Measurements from ENCODE around the gene ZCCHC7. TPM values are rescaled to one million over a fixed set of nuclear protein-coding genes. Genes with fewer than 3 reads are reported as not detected.

Gene ZCCHC7
- total and polyA plus RNA-seq, 2 of the 8 experiments (the other 6 are each of a cell fraction or from before 2014, with no cell fraction given) = 12.2 to 27.5 TPM

DNA sequence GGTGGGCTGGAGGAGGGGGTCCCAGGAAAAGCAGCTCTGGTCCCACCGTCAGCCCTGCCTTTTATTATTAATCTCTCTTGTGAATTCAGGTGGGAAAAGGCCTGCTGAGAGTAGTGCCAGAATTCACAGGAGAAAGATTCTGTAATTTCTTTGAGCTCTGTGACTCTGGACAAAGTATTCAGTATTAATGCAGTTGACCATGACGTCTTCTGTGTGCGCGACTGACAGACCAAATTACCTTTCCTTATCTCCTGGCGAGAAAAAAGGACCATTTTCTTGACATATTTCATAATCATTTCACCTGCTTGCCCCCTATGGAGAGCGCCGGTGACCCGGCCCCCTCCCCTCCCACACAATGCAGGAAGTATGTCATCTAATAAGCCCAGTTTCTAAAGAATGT is 275.3 kb downstream of the ZCCHC7 start:
- Histone ChIP-seq H3K27me3 (replicated peaks in 1 of 4; ENCODE audit: control insufficient read depth in 3 of 4, extremely low read depth in 1 of 4, insufficient read depth in 3 of 4, low read length in 3 of 4) (no peaks in the 10 kb centered on the region), H2AFZ (ENCODE audit: low read length) (no peak overlapping the region), H3K9me3 (ENCODE audit: insufficient read depth in 2 of 2, low read depth in 1 of 2, low read length in 1 of 2) (no peaks in the 10 kb centered on the region), H2BK20ac (ENCODE audit: low read length) (no peak overlapping the region), H3K4me2 (ENCODE audit: insufficient read depth in 1 of 2, low read depth in 2 of 2, low read length in 2 of 2) (no peak overlapping the region), H3K4ac (replicated peaks; ENCODE audit: insufficient read length, low read depth, low read length) (no peak overlapping the region), H3K9ac (replicated peaks in 1 of 4; ENCODE audit: extremely low read depth in 1 of 4, low read depth in 3 of 4, low read length in 3 of 4) (no peak overlapping the region), H2BK120ac (replicated peaks; ENCODE audit: low read depth, low read length) (no peak overlapping the region), H3K79me2 (ENCODE audit: control insufficient read depth in 1 of 2, insufficient read depth in 2 of 2, low read length in 2 of 2) (no peaks in the 10 kb centered on the region), H2AK5ac (ENCODE audit: low read depth, low read length) (no peak overlapping the region), H3K79me1 (ENCODE audit: low read depth, low read length) (no peaks in the 10 kb centered on the region), H3K23ac (ENCODE audit: insufficient read length) (no peak overlapping the region), H4K91ac (replicated peaks; ENCODE audit: insufficient read length, low read length) (no peak overlapping the region), H4K5ac (ENCODE audit: insufficient read length, low read depth, low read length) (no peak overlapping the region), H3K14ac (ENCODE audit: insufficient read length) (no peak overlapping the region), H3K36me3 (ENCODE audit: control insufficient read depth in 2 of 4, insufficient read depth in 4 of 4, low read length in 3 of 4) (no peaks in the 10 kb centered on the region), H2BK12ac (ENCODE audit: low read depth, low read length) (no peak overlapping the region), H3K27ac (ENCODE audit: low read depth, low read length) (no peak overlapping the region), H3K4me1 (replicated peaks in 1 of 4; ENCODE audit: control insufficient read depth in 3 of 4, insufficient read depth in 4 of 4, low read length in 3 of 4) (no peaks in the 10 kb centered on the region; a peak in 1 of 7 replicates), H4K8ac (ENCODE audit: extremely low read depth, insufficient read depth, low read length) (no peak overlapping the region; the same call in 1 of the 2 replicates), H3K23me2 (ENCODE audit: low read depth, low read length) (no peaks in the 10 kb centered on the region), H3K56ac (replicated peaks; ENCODE audit: insufficient read length, low read depth, low read length) (no peak overlapping the region), H4K20me1 (replicated peaks in 1 of 2; ENCODE audit: control insufficient read depth in 1 of 2, insufficient read depth in 2 of 2, low read length in 2 of 2) (no peaks in the 10 kb centered on the region), H3K18ac (ENCODE audit: extremely low read depth, low read length) (no peak overlapping the region), H2BK15ac (ENCODE audit: low read length) (no peak overlapping the region), H2BK5ac (ENCODE audit: low read depth, low read length) (no peak overlapping the region), H3K4me3 (ENCODE audit: extremely low read depth in 1 of 4, insufficient read depth in 2 of 4, low read depth in 3 of 4, low read length in 4 of 4) (no peak overlapping the region)
- WGBS, 2 experiments (ENCODE audit: extremely low coverage in 1 of 2, insufficient coverage in 1 of 2, insufficient read length in 1 of 2, insufficient replicate concordance in 2 of 2, low coverage in 1 of 2, low lambda C conversion rate in 2 of 2, missing lambda C conversion rate in 1 of 2) = 93% methylated on average over 8 of the region's 8 CpGs; no CpG with 5 or more reads in 1 of the 2 experiments
- POLR2A ChIA-PET (ENCODE audit: partially characterized antibody) = interaction anchor here (1.2 kb wide), 1 partner anchor 27 kb away, joined by 3 read pairs; the partner anchor contains the start of gene GRHPR
- no peak for TF ChIP-seq HDAC6 (IDR thresholded peaks at IDR 0.05; ENCODE audit: low read depth, low read length)
- TF ChIP-seq, protein P1, sequence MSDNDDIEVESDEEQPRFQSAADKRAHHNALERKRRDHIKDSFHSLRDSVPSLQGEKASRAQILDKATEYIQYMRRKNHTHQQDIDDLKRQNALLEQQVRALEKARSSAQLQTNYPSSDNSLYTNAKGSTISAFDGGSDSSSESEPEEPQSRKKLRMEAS (IDR thresholded peaks at IDR 0.05) = no peak
- no peak for TF ChIP-seq NANOG (IDR thresholded peaks at IDR 0.05; ENCODE audit: insufficient read depth, low read depth, low read length, poor library complexity, severe bottlenecking)
- TF ChIP-seq, protein P2, sequence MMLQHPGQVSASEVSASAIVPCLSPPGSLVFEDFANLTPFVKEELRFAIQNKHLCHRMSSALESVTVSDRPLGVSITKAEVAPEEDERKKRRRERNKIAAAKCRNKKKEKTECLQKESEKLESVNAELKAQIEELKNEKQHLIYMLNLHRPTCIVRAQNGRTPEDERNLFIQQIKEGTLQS (IDR thresholded peaks at IDR 0.05; ENCODE audit: insufficient read depth, low read depth, low read length) = no peak
- no peak for FAIRE-seq
- DNase-seq (ENCODE audit: low read depth in 1 of 2, low spot score in 2 of 2) = no peak
- CTCF ChIA-PET (ENCODE audit: partially characterized antibody) = interaction anchor here (0.8 to 2.8 kb wide), 7 partner anchors 11 to 523 kb away, joined by 3 to 9 read pairs (median 3); no protein-coding TSS in a partner anchor
